Measurements from ENCODE around the gene F11.

The F11 gene

GRCh38 chr4:186228514-186228894 is 37.5 kb upstream of the F11 start:
- TF ChIP-seq ZNF70 (CRISPR knock-in tag; IDR thresholded peaks at IDR 0.05) (no peak), GLIS3 (CRISPR knock-in tag; IDR thresholded peaks at IDR 0.05) (no peak), RARB (CRISPR knock-in tag; IDR thresholded peaks at IDR 0.05) (no peak), PPARA (CRISPR knock-in tag; IDR thresholded peaks at IDR 0.05; ENCODE audit: borderline replicate concordance) (no peak), ZNF8 (CRISPR knock-in tag; IDR thresholded peaks at IDR 0.05) (no peak), TCF4 (CRISPR knock-in tag; IDR thresholded peaks at IDR 0.05; ENCODE audit: borderline replicate concordance) (no peak), CREB5 (CRISPR knock-in tag; IDR thresholded peaks at IDR 0.05; ENCODE audit: low read depth) (no peak), ZFP3 (CRISPR knock-in tag; IDR thresholded peaks at IDR 0.05) (no peak)
- no peak for ATAC-seq

- no peak for ATAC-seq
- TF ChIP-seq RARB (CRISPR knock-in tag; IDR thresholded peaks at IDR 0.05), result no peak
- TF ChIP-seq TOX (CRISPR knock-in tag; IDR thresholded peaks at IDR 0.05; ENCODE audit: borderline replicate concordance), result no peak
- no peak for TF ChIP-seq SNAI2 (CRISPR knock-in tag; IDR thresholded peaks at IDR 0.05)
- no peak for TF ChIP-seq ZNF70 (CRISPR knock-in tag; IDR thresholded peaks at IDR 0.05)
- TF ChIP-seq CREB5 (CRISPR knock-in tag; IDR thresholded peaks at IDR 0.05; ENCODE audit: low read depth), result no peak
- no peak for TF ChIP-seq ZNF8 (CRISPR knock-in tag; IDR thresholded peaks at IDR 0.05)
- TF ChIP-seq ARNTL (CRISPR knock-in tag; IDR thresholded peaks at IDR 0.05; ENCODE audit: borderline replicate concordance, low read depth), result no peak
- no peak for TF ChIP-seq ZFP30 (CRISPR knock-in tag; IDR thresholded peaks at IDR 0.05)
- no peak for TF ChIP-seq PATZ1 (CRISPR knock-in tag; IDR thresholded peaks at IDR 0.05; ENCODE audit: borderline replicate concordance)
- TF ChIP-seq POU6F1 (CRISPR knock-in tag; IDR thresholded peaks at IDR 0.05; ENCODE audit: borderline replicate concordance, low read depth), result no peak
- no peak for TF ChIP-seq ISL1 (CRISPR knock-in tag; IDR thresholded peaks at IDR 0.05)
- no peak for TF ChIP-seq ESRRG (CRISPR knock-in tag; IDR thresholded peaks at IDR 0.05)
- TF ChIP-seq BACH2 (CRISPR knock-in tag; IDR thresholded peaks at IDR 0.05; ENCODE audit: borderline replicate concordance), result no peak
- no peak for TF ChIP-seq TCF4 (CRISPR knock-in tag; IDR thresholded peaks at IDR 0.05; ENCODE audit: borderline replicate concordance)
- TF ChIP-seq PPARA (CRISPR knock-in tag; IDR thresholded peaks at IDR 0.05; ENCODE audit: borderline replicate concordance), result no peak
- TF ChIP-seq TSHZ2 (CRISPR knock-in tag; IDR thresholded peaks at IDR 0.05), result no peak
- TF ChIP-seq GLIS3 (CRISPR knock-in tag; IDR thresholded peaks at IDR 0.05), result no peak
- TF ChIP-seq ZNF565 (CRISPR knock-in tag; conservative IDR thresholded peaks at IDR 0.05; ENCODE audit: low read depth), result no peak
Observed at GRCh38 chr4:186234367-186234766, 31.6 kb upstream of the F11 start.

GRCh38 chr4:186236126-186236525 is 29.9 kb upstream of the F11 start:
- ATAC-seq, result no peak
- TF ChIP-seq ZNF565 (CRISPR knock-in tag; conservative IDR thresholded peaks at IDR 0.05; ENCODE audit: low read depth) (no peak), POU6F1 (CRISPR knock-in tag; IDR thresholded peaks at IDR 0.05; ENCODE audit: borderline replicate concordance, low read depth) (no peak), PATZ1 (CRISPR knock-in tag; IDR thresholded peaks at IDR 0.05; ENCODE audit: borderline replicate concordance) (no peak), CREB5 (CRISPR knock-in tag; IDR thresholded peaks at IDR 0.05; ENCODE audit: low read depth) (no peak), GLIS3 (CRISPR knock-in tag; IDR thresholded peaks at IDR 0.05) (no peak), ZNF8 (CRISPR knock-in tag; IDR thresholded peaks at IDR 0.05) (no peak), TCF4 (CRISPR knock-in tag; IDR thresholded peaks at IDR 0.05; ENCODE audit: borderline replicate concordance) (no peak), ARNTL (CRISPR knock-in tag; IDR thresholded peaks at IDR 0.05; ENCODE audit: borderline replicate concordance, low read depth) (no peak), PPARA (CRISPR knock-in tag; IDR thresholded peaks at IDR 0.05; ENCODE audit: borderline replicate concordance) (no peak), ZC3H10 (CRISPR knock-in tag; IDR thresholded peaks at IDR 0.05) (no peak)
